NCI-H1417 (cell line): Measurements from ENCODE around the gene CUL7.
"Not testable (repeated sequence)": the region's sequence is repeated elsewhere in the genome, so short reads cannot be mapped to it uniquely, and the experiment has no call there.

Experiments
- DNase-seq, 3 experiments: peaks; one replicate each; lab custom pipeline; 2025; lab: John Stamatoyannopoulos, UW

The CUL7 gene

DNA sequence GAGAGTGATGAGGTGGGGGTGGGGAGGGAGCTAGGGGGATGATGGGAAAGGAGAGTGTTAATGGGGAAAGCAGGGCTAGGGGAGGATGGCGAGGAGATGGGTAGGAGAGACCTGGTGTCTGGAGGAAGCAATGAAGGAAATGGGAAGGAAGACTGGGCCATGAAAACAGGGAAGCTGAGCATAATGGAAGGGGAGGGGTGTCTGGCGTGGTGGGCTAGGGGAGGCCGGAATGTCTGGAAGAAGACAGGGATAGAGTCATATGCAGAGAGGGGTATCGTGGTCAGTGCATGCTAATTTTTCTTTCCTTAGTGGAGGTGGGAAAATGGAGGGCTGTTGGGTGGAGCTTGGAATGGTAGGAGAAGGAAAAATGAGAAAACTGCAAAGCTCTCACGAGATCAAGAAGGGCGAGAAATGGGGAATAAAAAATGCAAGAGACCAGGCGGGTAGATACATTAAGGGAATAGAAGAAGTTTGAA is 39.2 kb downstream of the CUL7 start:
- DNase-seq, result no peak

- peak; percentile 99 to 100 (median 99) for DNase-seq
These were observed 39.7 kb downstream of the CUL7 start, which contains the start of the genes KLHDC3 and MEA1 for GRCh38 chr6:43013843-43014433. TSS of gene KLHDC3 (plus strand) at chr6:43014249. CDS start at chr6:43017193, 2,944 bp downstream. TSS of gene MEA1 (minus strand) at chr6:43013946. CDS start at chr6:43013813, 133 bp downstream.

GRCh38 chr6:43013097-43013842 is 40.4 kb downstream of the CUL7 start:
- DNase-seq, result no peak

DNA sequence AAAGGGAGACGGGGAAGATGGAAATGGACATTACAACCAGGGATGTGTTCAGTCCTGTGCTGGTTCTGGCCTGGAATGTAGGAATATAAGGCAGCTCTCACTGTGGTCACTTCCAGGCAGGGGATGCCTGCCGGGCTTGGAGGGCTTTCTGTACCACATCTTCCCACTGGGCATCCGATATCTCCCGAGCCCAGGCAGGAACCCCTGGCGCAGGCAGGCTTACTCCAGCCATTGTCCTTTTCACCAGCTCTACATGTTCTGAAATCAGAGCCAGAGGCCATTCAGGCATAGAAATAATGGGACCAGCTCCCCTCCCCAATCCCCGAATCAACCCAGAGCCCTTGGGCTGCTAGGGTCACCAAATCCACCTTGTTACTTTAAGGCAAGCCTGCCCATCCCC is 41.3 kb downstream of the CUL7 start:
- no peak for DNase-seq

DNA sequence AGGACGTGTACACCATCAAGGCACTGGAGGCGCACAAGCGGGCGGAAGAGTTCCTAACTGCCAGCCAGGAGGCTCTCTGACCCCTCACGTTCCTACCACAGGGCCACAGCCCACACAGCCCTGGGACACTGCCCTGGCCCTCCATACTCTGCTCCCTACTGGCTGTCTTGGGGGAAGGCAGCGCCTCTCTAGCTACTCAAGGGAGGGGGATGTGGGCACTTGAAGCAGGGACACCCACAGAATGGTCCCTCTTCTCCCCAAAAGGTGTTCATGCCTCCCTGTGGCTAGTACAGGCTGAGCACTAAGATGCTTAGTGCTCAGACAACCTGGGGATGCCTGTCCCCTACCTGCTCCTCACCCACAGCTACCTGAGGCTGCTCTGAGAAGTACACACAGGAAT is 42.4 kb downstream of the CUL7 start:
- no peak for DNase-seq

DNA sequence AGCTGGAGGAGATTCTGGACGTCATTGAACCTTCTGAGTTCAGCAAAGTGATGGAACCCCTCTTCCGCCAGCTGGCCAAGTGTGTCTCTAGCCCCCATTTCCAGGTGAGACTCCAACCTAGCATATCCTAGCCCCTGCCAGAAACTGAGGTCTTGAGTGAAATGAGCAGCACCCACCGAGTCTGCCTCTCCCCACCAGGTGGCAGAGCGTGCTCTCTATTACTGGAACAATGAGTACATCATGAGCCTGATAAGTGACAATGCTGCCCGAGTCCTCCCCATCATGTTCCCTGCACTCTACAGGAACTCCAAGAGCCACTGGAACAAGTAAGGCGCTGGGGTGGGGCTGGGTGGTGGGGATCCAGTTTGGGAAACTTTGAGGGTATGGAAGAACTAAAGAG is 44.5 kb downstream of the CUL7 start:
- peak in 2 of 3 experiments; percentile 13 to 42 for DNase-seq

GRCh38 chr6:43007126-43007525 is 46.5 kb downstream of the CUL7 start:
- no peak for DNase-seq

DNA sequence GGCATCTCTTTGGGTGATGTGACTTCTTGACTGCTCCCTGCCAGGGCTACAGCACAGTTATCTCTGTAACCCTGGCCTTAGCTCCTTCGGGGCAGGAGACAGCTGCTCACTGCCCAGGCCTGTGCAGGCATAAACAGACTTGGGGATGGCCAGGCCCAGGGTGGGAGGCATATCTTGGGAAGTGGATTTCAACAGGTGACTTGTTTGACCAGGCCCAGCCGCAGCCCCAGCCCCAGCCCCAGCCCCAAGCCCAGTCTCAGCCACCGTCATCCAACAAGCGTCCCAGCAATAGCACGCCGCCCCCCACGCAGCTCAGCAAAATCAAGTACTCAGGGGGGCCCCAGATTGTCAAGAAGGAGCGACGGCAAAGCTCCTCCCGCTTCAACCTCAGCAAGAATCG is 47.4 kb downstream of the CUL7 start:
- DNase-seq, result no peak

DNA sequence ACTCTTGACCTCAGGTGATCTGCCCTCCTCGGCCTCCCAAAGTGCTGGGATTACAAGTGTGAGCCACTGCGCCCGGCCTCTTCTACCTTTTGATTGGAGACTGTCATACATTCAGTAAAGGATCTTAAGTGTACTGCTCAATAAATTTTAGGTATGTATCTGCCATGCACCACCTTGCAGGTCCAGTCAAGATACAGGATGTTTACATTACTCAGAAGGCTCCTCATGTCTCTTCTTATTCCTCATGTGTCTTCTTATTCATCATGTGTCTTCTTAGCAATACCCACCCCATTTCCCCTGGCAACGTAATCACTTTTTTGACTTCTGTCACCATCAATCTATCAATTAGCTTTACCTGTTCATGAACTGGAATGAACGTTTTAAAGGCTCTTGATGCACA is 47.8 kb downstream of the CUL7 start:
- no peak for DNase-seq

DNA sequence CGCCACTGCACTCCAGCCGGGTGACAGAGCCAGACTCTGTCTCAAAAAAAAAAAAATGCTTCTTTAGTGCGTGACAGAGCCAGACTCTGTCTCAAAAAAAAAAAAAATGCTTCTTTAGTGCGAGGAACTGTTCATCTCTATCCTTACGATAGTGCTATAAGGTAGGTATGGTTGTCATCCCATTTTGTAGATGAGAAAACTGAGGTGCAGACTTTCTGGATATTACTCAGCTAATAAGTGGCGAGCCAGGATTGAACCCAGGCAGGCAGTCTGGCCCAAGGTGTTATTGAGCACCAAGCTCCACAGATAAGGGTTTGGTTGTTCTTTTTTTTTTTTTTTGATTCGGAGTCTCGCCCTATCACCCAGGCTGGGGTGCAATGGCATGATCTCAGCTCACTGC is 51.8 kb downstream of the CUL7 start:
- no peak for DNase-seq

- DNase-seq, result not testable (repeated sequence)
These were observed 55.4 kb downstream of the CUL7 start for GRCh38 chr6:42998205-42998604.

DNA sequence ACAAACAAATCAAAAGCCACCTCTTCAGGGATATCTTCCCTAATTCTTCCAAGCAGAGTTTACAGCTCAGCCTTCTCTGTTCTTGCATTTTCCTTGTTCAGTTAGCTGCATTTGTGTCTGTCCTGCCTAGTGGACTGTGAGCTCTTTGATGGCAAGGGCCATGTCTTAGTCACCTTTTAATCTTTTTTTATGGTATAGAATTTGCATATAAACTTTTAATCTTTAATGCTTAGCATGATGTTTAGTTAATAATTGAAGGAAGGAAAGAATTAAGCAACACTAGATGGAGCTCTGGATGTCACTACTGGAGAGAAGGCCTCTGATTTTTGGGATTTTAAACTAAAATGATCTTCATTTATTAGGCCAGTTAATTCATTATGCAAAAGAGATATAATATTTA is 57.1 kb downstream of the CUL7 start:
- no peak for DNase-seq

GRCh38 chr6:42993445-42993844 is 60.2 kb downstream of the CUL7 start:
- no peak for DNase-seq

DNA sequence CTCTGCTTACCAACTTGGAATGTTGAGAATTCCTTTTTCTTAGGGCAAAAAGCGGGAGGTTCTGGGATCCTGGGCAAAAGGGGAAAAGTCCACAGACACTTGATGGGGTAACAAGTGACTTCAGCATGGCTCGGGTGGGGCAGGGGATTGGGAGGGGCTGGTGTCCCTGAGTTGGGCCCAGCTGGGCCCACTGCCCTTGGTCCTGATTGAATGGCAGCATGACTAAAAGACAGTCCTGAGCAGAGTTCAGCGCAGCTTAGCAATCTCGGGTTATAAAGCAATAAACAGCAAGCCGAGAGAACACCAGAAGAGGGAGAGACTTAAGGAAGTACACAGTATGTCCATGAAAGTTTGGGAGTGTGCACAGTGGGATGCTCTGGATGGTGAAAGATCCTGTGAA is 63.7 kb downstream of the CUL7 start:
- no peak for DNase-seq

DNA sequence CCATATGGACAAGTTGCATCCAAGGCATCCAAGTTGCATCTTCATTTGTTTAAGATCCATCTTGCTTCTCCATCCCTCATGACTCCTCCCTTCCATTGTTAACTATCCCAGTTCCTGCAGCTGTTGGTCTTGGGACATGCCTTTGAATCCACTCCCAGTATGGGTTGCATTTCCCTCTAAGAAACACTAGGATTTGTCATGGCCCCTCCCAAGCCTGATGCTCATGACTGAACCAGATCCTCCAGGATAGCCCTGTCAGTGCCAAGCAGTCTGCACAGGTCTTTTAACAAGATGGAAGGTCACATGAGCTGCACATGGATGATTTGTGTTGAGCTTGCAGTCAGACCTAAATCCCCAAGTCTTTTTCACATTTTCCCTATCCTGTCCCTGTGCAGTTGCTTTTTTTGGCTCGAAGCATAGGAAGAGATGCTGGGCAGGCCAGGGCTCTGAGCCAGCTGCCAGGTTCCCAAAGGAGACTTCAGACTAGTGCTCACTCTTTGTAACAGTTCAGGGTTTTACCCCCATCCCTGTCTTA is 65.1 kb downstream of the CUL7 start:
- no peak for DNase-seq
